HG02571 (cell line): ENCODE results near the gene TADA2B.

ENCODE experiments used
- ATAC-seq: cut with Tn5 transposase; IDR thresholded peaks from one replicate; pipeline ENCODE4 v1.9.1; 2021; ENCODE audit warnings: mild to moderate bottlenecking, moderate library complexity; ENCODE audit not compliant: unreplicated experiment

Gene TADA2B

GRCh38 chr4:7055990-7056325 lies 12.8 kb downstream of the TADA2B start:
- ATAC-seq = no peak

- ATAC-seq = peak; percentile 6
Measured at GRCh38 chr4:7058792-7059191, 15.6 kb downstream of the TADA2B start.

- no peak for ATAC-seq
Measured at GRCh38 chr4:7059662-7060061, 16.5 kb downstream of the TADA2B start.

- ATAC-seq = no peak
Measured at GRCh38 chr4:7060346-7061150, 17.4 kb downstream of the TADA2B start.

- no peak for ATAC-seq
Measured at GRCh38 chr4:7061815-7062214, 18.6 kb downstream of the TADA2B start.

GRCh38 chr4:7062816-7063215 lies 19.6 kb downstream of the TADA2B start:
- ATAC-seq = no peak

GRCh38 chr4:7063362-7063761 lies 20.2 kb downstream of the TADA2B start:
- ATAC-seq = no peak

GRCh38 chr4:7066006-7066405 lies 22.8 kb downstream of the TADA2B start:
- no peak for ATAC-seq

GRCh38 chr4:7066493-7066892 lies 23.3 kb downstream of the TADA2B start:
- no peak for ATAC-seq

GRCh38 chr4:7067126-7067451 lies 23.9 kb downstream of the TADA2B start:
- no peak for ATAC-seq

GRCh38 chr4:7067452-7068278 lies 24.5 kb downstream of the TADA2B start, which contains the start of gene GRPEL1:
Gene GRPEL1, minus strand, starts transcription at chr4:7068064. Its CDS starts 32 bp downstream, at chr4:7068032.
- peak; percentile 92 for ATAC-seq

- ATAC-seq = peak; percentile 11
Measured at GRCh38 chr4:7068279-7068842, 25.2 kb downstream of the TADA2B start.

- no peak for ATAC-seq
Measured at GRCh38 chr4:7068883-7069282, 25.7 kb downstream of the TADA2B start.

GRCh38 chr4:7070729-7071511 lies 27.7 kb downstream of the TADA2B start:
- peak; percentile 26 for ATAC-seq

- ATAC-seq = no peak
Measured at GRCh38 chr4:7073059-7073458, 29.9 kb downstream of the TADA2B start.

GRCh38 chr4:7073526-7074390 lies 30.6 kb downstream of the TADA2B start:
- no peak for ATAC-seq

GRCh38 chr4:7074426-7074825 lies 31.3 kb downstream of the TADA2B start:
- no peak for ATAC-seq

- no peak for ATAC-seq
Measured at GRCh38 chr4:7075962-7076695, 33.0 kb downstream of the TADA2B start.

- ATAC-seq = no peak
Measured at GRCh38 chr4:7076696-7077082, 33.5 kb downstream of the TADA2B start.

GRCh38 chr4:7077371-7077770 lies 34.2 kb downstream of the TADA2B start:
- no peak for ATAC-seq
